ENCODE measurements around the gene AHCYL1. TPM values are rescaled to one million over a fixed set of nuclear protein-coding genes. Genes with fewer than 3 reads are reported as not detected.

The AHCYL1 gene
- total RNA-seq, 1 donor from 2014 or later: 60.5 TPM

GRCh38 chr1:110065841-110066240 is 81.3 kb downstream of the AHCYL1 start:
- no peak for FAIRE-seq
- Mint-ChIP-seq H3K9me3 (ENCODE audit: unreplicated experiment) (peaks cover 8% of the 10 kb centered on the region), H3K4me1 (ENCODE audit: low read depth, unreplicated experiment) (peaks cover 15% of the 10 kb centered on the region), H3K27me3 (ENCODE audit: low read depth, unreplicated experiment) (peaks cover 58% of the 10 kb centered on the region), H3K4me3 (ENCODE audit: unreplicated experiment) (no peak overlapping the region), H3K27ac (ENCODE audit: unreplicated experiment) (no peak overlapping the region), H3K36me3 (ENCODE audit: low read depth, unreplicated experiment) (peaks cover 15% of the 10 kb centered on the region)
- no peak for DNase-seq (ENCODE audit: low read depth)
- Histone ChIP-seq H3K4me1 (ENCODE audit: insufficient read depth, low read length) (no peaks in the 10 kb centered on the region), H4K20me1 (ENCODE audit: insufficient read depth, low read length) (peaks cover 26% of the 10 kb centered on the region), H3K4me3 (ENCODE audit: insufficient read depth, low read depth, low read length) (no peak overlapping the region), H3K9ac (ENCODE audit: low read length) (no peak overlapping the region), H2AFZ (ENCODE audit: low read depth, low read length) (no peak overlapping the region), H3K36me3 (ENCODE audit: insufficient read depth, low read length) (no peaks in the 10 kb centered on the region), H3K27me3 (ENCODE audit: insufficient read depth, low read length) (peaks cover 42% of the 10 kb centered on the region), H3K79me2 (ENCODE audit: insufficient read depth, low read length) (no peaks in the 10 kb centered on the region), H3K9me3 (ENCODE audit: insufficient read depth, low read depth, low read length) (peaks cover 5% of the 10 kb centered on the region), H3K27ac (ENCODE audit: low read depth, low read length) (no peak overlapping the region), H3K4me2 (ENCODE audit: low read length) (no peak overlapping the region)
- TF ChIP-seq EZH2 (IDR thresholded peaks at IDR 0.05; ENCODE audit: insufficient read depth, low read length): no peak
- TF ChIP-seq, protein P1, sequence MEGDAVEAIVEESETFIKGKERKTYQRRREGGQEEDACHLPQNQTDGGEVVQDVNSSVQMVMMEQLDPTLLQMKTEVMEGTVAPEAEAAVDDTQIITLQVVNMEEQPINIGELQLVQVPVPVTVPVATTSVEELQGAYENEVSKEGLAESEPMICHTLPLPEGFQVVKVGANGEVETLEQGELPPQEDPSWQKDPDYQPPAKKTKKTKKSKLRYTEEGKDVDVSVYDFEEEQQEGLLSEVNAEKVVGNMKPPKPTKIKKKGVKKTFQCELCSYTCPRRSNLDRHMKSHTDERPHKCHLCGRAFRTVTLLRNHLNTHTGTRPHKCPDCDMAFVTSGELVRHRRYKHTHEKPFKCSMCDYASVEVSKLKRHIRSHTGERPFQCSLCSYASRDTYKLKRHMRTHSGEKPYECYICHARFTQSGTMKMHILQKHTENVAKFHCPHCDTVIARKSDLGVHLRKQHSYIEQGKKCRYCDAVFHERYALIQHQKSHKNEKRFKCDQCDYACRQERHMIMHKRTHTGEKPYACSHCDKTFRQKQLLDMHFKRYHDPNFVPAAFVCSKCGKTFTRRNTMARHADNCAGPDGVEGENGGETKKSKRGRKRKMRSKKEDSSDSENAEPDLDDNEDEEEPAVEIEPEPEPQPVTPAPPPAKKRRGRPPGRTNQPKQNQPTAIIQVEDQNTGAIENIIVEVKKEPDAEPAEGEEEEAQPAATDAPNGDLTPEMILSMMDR (IDR thresholded peaks at IDR 0.05; ENCODE audit: insufficient read depth, low read depth, low read length): no peak

DNA sequence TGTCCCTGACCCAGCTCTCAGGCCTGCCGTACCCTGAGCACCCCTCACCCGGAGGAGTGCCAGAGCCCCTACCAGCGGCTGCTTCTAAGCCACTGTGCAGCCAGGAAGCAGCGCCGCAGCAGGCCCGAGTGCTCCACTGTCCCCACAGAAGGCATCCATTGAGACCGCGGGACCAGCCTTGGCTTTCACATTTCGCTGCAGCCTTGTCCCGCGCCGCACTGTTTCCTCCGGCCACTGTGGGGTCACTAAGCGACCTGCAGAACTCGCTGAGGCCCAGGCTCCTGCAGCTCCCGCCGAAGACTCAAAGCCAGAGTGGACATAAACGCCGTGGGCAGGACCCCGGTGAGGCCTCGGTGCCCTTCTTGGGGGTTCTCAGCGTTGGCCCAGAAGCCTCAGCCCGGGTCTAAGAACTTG is 82.9 kb downstream of the AHCYL1 start:
- peaks cover 5% of the 10 kb centered on the region for H3K36me3 Mint-ChIP-seq (ENCODE audit: low read depth, unreplicated experiment)
- peaks cover 7% of the 10 kb centered on the region for H3K4me1 Mint-ChIP-seq (ENCODE audit: low read depth, unreplicated experiment)
- no peak overlapping the region for H3K27ac Mint-ChIP-seq (ENCODE audit: unreplicated experiment)
- peaks cover 59% of the 10 kb centered on the region for H3K27me3 ChIP-seq (ENCODE audit: insufficient read depth, low read length)
- H3K27ac ChIP-seq (ENCODE audit: low read depth, low read length): no peak overlapping the region
- no peak for FAIRE-seq
- H3K9me3 Mint-ChIP-seq (ENCODE audit: unreplicated experiment): peaks cover 10% of the 10 kb centered on the region
- no peaks in the 10 kb centered on the region for H3K79me2 ChIP-seq (ENCODE audit: insufficient read depth, low read length)
- H4K20me1 ChIP-seq (ENCODE audit: insufficient read depth, low read length): peaks cover 24% of the 10 kb centered on the region
- no peak overlapping the region for H3K4me3 ChIP-seq (ENCODE audit: insufficient read depth, low read depth, low read length)
- TF ChIP-seq, protein P1 (IDR thresholded peaks at IDR 0.05; ENCODE audit: insufficient read depth, low read depth, low read length): no peak
- TF ChIP-seq EZH2 (IDR thresholded peaks at IDR 0.05; ENCODE audit: insufficient read depth, low read length): peak; percentile 19
- H3K4me1 ChIP-seq (ENCODE audit: insufficient read depth, low read length): no peaks in the 10 kb centered on the region
- DNase-seq (ENCODE audit: low read depth): no peak
- peaks cover 74% of the 10 kb centered on the region for H3K27me3 Mint-ChIP-seq (ENCODE audit: low read depth, unreplicated experiment)
- H3K4me3 Mint-ChIP-seq (ENCODE audit: unreplicated experiment): no peak overlapping the region
- no peak overlapping the region for H3K4me2 ChIP-seq (ENCODE audit: low read length)
- H2AFZ ChIP-seq (ENCODE audit: low read depth, low read length): no peak overlapping the region
- H3K9ac ChIP-seq (ENCODE audit: low read length): no peak overlapping the region
- H3K9me3 ChIP-seq (ENCODE audit: insufficient read depth, low read depth, low read length): peaks cover 8% of the 10 kb centered on the region
- no peaks in the 10 kb centered on the region for H3K36me3 ChIP-seq (ENCODE audit: insufficient read depth, low read length)

DNA sequence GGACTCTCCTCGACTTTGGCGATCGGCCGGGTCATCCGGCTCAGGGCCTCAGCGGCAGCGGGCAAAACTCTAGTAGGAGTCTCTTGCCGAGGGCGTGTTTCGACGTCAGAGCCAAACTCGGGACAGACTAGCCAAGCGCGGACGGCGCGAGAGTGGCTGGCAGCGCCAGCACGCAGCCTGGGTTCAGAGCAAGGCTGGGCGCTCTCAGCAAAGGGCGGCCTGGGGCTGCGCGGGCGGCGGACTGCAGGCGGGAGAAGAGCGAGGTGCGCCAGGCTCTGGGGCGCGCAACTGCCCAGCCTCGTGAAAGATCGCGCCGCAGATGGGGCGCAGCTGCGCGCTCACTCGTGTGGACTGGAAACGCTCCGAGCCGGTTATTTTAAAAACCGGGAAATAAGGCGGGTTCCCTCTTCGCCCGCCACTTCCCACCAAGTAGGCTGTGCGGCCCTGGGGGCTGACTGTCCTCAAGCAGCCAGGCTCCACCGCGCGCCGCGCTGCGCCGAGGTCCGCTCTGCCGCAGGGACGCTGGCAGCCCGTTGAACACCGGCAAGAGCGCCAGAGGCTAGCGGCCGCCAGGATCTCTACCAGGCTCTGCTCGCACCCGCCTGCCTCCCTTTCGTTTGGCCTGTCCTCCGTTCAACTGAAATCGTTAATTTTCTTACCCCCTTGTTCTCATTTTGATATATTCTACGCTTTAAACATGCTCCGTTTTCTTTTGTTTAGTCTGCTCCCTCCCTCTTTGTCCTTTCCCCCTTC is 83.5 kb downstream of the AHCYL1 start:
- H3K36me3 ChIP-seq (ENCODE audit: insufficient read depth, low read length): no peaks in the 10 kb centered on the region
- peaks cover 2% of the 10 kb centered on the region for H3K4me1 Mint-ChIP-seq (ENCODE audit: low read depth, unreplicated experiment)
- H3K9me3 ChIP-seq (ENCODE audit: insufficient read depth, low read depth, low read length): peaks cover 8% of the 10 kb centered on the region
- FAIRE-seq (no peak), DNase-seq (ENCODE audit: low read depth) (no peak)
- peaks cover 80% of the 10 kb centered on the region for H3K27me3 Mint-ChIP-seq (ENCODE audit: low read depth, unreplicated experiment)
- TF ChIP-seq EZH2 (IDR thresholded peaks at IDR 0.05; ENCODE audit: insufficient read depth, low read length): peak; percentile 2
- TF ChIP-seq, protein P1 (IDR thresholded peaks at IDR 0.05; ENCODE audit: insufficient read depth, low read depth, low read length): no peak
- peak overlapping the region; percentile 75 for H3K27ac Mint-ChIP-seq (ENCODE audit: unreplicated experiment)
- H3K27ac ChIP-seq (ENCODE audit: low read depth, low read length): no peak overlapping the region
- H3K9me3 Mint-ChIP-seq (ENCODE audit: unreplicated experiment): peaks cover 10% of the 10 kb centered on the region
- H2AFZ ChIP-seq (ENCODE audit: low read depth, low read length): no peak overlapping the region
- peaks cover 5% of the 10 kb centered on the region for H3K36me3 Mint-ChIP-seq (ENCODE audit: low read depth, unreplicated experiment)
- peaks cover 64% of the 10 kb centered on the region for H3K27me3 ChIP-seq (ENCODE audit: insufficient read depth, low read length)
- H3K4me2 ChIP-seq (ENCODE audit: low read length): no peak overlapping the region
- no peaks in the 10 kb centered on the region for H3K4me1 ChIP-seq (ENCODE audit: insufficient read depth, low read length)
- H3K4me3 ChIP-seq (ENCODE audit: insufficient read depth, low read depth, low read length): no peak overlapping the region
- H4K20me1 ChIP-seq (ENCODE audit: insufficient read depth, low read length): peaks cover 24% of the 10 kb centered on the region
- no peak overlapping the region for H3K9ac ChIP-seq (ENCODE audit: low read length)
- no peaks in the 10 kb centered on the region for H3K79me2 ChIP-seq (ENCODE audit: insufficient read depth, low read length)
- H3K4me3 Mint-ChIP-seq (ENCODE audit: unreplicated experiment): no peak overlapping the region

Data from astrocyte (in vitro differentiated cells and primary cell).